GM10266 (cell line): Measurements from ENCODE around the gene IGF2BP1.

ENCODE experiments used
- DNase-seq: peaks from one replicate; pipeline ENCODE4 v3.0.0; 2012; ENCODE audit errors: extremely low spot score
- CTCF ChIP-seq: IDR thresholded peaks from 2 replicates; pipeline ENCODE4 v1.5.1; 2012; ENCODE audit warnings: mild to moderate bottlenecking, low read depth; ENCODE audit not compliant: control insufficient read depth, insufficient read depth; ENCODE audit errors: missing control alignments

Gene IGF2BP1

GRCh38 chr17:49015924-49016774 lies 19.0 kb downstream of the IGF2BP1 start:
- DNase-seq: no peak

GRCh38 chr17:49016775-49017463 lies 19.7 kb downstream of the IGF2BP1 start:
- no peak for DNase-seq
- no peak for TF ChIP-seq CTCF

More at GRCh38 chr17:49015924-49016774, 19.0 kb downstream of the IGF2BP1 start:
- TF ChIP-seq CTCF: no peak

GRCh38 chr17:49018116-49018612 lies 21.0 kb downstream of the IGF2BP1 start:
- TF ChIP-seq CTCF: no peak

GRCh38 chr17:49018748-49019147 lies 21.6 kb downstream of the IGF2BP1 start:
- DNase-seq: no peak
- TF ChIP-seq CTCF: no peak

More at GRCh38 chr17:49018116-49018612, 21.0 kb downstream of the IGF2BP1 start:
- no peak for DNase-seq

GRCh38 chr17:49020609-49021008 lies 23.4 kb downstream of the IGF2BP1 start:
- no peak for DNase-seq
- TF ChIP-seq CTCF: no peak

- DNase-seq: no peak
Observed at GRCh38 chr17:49021095-49021767, 24.0 kb downstream of the IGF2BP1 start.

More at GRCh38 chr17:49021095-49021767, 24.0 kb downstream of the IGF2BP1 start:
- no peak for TF ChIP-seq CTCF
